ENCODE results near the gene ARF5.

The ARF5 gene

GRCh38 chr7:127587663-127588018 lies 570 bp upstream of the ARF5 start:
- in situ Hi-C loops (cut with HindIII; ENCODE audit: low sequenced_read_pairs), result no loop called here

- in situ Hi-C loops (cut with HindIII; ENCODE audit: low sequenced_read_pairs), result no loop called here
Measured at GRCh38 chr7:127588697-127589482, 679 bp downstream of the ARF5 start.

GRCh38 chr7:127589896-127590295 lies 1.7 kb downstream of the ARF5 start:
- in situ Hi-C loops (cut with HindIII; ENCODE audit: low sequenced_read_pairs), result no loop called here

- in situ Hi-C loops (cut with HindIII; ENCODE audit: low sequenced_read_pairs), result no loop called here
Measured at GRCh38 chr7:127591189-127591588, 3.0 kb downstream of the ARF5 start.

GRCh38 chr7:127591591-127591990 lies 3.4 kb downstream of the ARF5 start:
- in situ Hi-C loops (cut with HindIII; ENCODE audit: low sequenced_read_pairs), result no loop called here

- in situ Hi-C loops (cut with HindIII; ENCODE audit: low sequenced_read_pairs), result no loop called here
Measured at GRCh38 chr7:127592550-127592949, 4.3 kb downstream of the ARF5 start.

GRCh38 chr7:127594490-127594889 lies 6.3 kb downstream of the ARF5 start:
- in situ Hi-C loops (cut with HindIII; ENCODE audit: low sequenced_read_pairs), result no loop called here

GRCh38 chr7:127595737-127596136 lies 7.5 kb downstream of the ARF5 start:
- in situ Hi-C loops (cut with HindIII; ENCODE audit: low sequenced_read_pairs), result no loop called here

GRCh38 chr7:127598318-127598717 lies 10.1 kb downstream of the ARF5 start:
- in situ Hi-C loops (cut with HindIII; ENCODE audit: low sequenced_read_pairs), result no loop called here

GRCh38 chr7:127600885-127601284 lies 12.7 kb downstream of the ARF5 start:
- in situ Hi-C loops (cut with HindIII; ENCODE audit: low sequenced_read_pairs), result no loop called here

GRCh38 chr7:127608446-127608845 lies 20.2 kb downstream of the ARF5 start:
- in situ Hi-C loops (cut with HindIII; ENCODE audit: low sequenced_read_pairs), result no loop called here

- in situ Hi-C loops (cut with HindIII; ENCODE audit: low sequenced_read_pairs), result no loop called here
Measured at GRCh38 chr7:127609297-127609696, 21.1 kb downstream of the ARF5 start.

- in situ Hi-C loops (cut with HindIII; ENCODE audit: low sequenced_read_pairs), result no loop called here
Measured at GRCh38 chr7:127612263-127612662, 24.1 kb downstream of the ARF5 start.

GRCh38 chr7:127616724-127617123 lies 28.5 kb downstream of the ARF5 start:
- in situ Hi-C loops (cut with HindIII; ENCODE audit: low sequenced_read_pairs), result no loop called here

- in situ Hi-C loops (cut with HindIII; ENCODE audit: low sequenced_read_pairs), result no loop called here
Measured at GRCh38 chr7:127618042-127618441, 29.8 kb downstream of the ARF5 start, which contains the start of gene PAX4. Gene PAX4, minus strand, starts transcription at chr7:127618142. Its CDS starts 2,214 bp downstream, at chr7:127615928.

GRCh38 chr7:127618775-127619174 lies 30.6 kb downstream of the ARF5 start:
- in situ Hi-C loops (cut with HindIII; ENCODE audit: low sequenced_read_pairs), result no loop called here

GRCh38 chr7:127619681-127620405 lies 31.6 kb downstream of the ARF5 start:
- in situ Hi-C loops (cut with HindIII; ENCODE audit: low sequenced_read_pairs), result no loop called here

- in situ Hi-C loops (cut with HindIII; ENCODE audit: low sequenced_read_pairs), result no loop called here
Measured at GRCh38 chr7:127620406-127621233, 32.4 kb downstream of the ARF5 start.

GRCh38 chr7:127625331-127625730 lies 37.1 kb downstream of the ARF5 start:
- in situ Hi-C loops (cut with HindIII; ENCODE audit: low sequenced_read_pairs), result no loop called here

GRCh38 chr7:127628445-127628844 lies 40.2 kb downstream of the ARF5 start:
- in situ Hi-C loops (cut with HindIII; ENCODE audit: low sequenced_read_pairs), result no loop called here

- in situ Hi-C loops (cut with HindIII; ENCODE audit: low sequenced_read_pairs), result no loop called here
Measured at GRCh38 chr7:127629268-127629854, 41.1 kb downstream of the ARF5 start.
